T1000 (cell line): Measurements from ENCODE around the gene LCLAT1.
"Not testable (repeated sequence)": the region's sequence is repeated elsewhere in the genome, so short reads cannot be mapped to it uniquely, and the experiment has no call there.

Source experiments
- DNase-seq: peaks from one replicate; lab custom pipeline; 2025; ENCODE audit warnings: mixed read lengths; lab: John Stamatoyannopoulos, UW

Gene LCLAT1

GRCh38 chr2:30487603-30488002 is 40.6 kb downstream of the LCLAT1 start:
- no peak for DNase-seq

- DNase-seq = no peak
These were observed 41.1 kb downstream of the LCLAT1 start for GRCh38 chr2:30488012-30488659.

GRCh38 chr2:30491225-30491624 is 44.2 kb downstream of the LCLAT1 start:
- no peak for DNase-seq

DNA sequence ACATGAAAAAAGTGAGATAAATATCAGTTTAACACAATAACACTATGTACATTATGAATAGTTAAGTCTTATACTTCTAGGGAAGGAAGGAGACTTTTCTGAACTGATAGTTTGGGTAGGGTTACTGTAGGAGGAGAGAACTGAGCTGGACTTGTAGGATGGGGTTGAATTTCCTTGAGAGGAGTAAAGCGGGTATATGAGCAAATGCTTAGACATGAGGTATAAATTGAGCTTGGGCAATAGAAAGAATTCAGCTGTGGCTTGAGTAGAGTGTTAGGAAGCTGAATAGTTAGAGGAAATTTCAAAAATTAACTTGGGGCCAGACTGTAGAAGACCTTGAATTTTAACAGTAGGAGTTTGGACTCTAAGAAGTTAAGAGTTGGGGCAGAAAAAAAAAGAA is 45.1 kb downstream of the LCLAT1 start:
- no peak for DNase-seq

- no peak for DNase-seq
These were observed 45.6 kb downstream of the LCLAT1 start for GRCh38 chr2:30492619-30493018.

GRCh38 chr2:30493440-30493839 is 46.4 kb downstream of the LCLAT1 start:
- DNase-seq = no peak

DNA sequence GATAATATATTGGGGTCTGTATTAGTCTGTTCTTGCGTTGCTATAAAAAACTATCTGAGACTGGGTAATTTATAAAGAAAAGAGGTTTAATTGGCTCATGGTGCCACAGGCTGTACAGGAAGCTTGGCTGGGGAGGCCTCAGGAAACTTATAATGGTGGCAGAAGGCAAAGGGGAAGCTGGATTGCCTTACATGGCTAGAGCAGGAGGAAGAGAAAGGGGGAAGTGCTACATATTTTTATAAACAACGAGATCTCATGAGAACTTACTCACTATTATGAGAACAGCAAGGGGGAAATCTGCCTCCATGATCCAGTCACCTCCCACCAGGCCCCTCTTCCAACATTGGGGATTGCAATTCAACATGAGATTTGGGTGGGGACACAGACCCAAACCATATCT is 48.9 kb downstream of the LCLAT1 start:
- DNase-seq = not testable (repeated sequence)

DNA sequence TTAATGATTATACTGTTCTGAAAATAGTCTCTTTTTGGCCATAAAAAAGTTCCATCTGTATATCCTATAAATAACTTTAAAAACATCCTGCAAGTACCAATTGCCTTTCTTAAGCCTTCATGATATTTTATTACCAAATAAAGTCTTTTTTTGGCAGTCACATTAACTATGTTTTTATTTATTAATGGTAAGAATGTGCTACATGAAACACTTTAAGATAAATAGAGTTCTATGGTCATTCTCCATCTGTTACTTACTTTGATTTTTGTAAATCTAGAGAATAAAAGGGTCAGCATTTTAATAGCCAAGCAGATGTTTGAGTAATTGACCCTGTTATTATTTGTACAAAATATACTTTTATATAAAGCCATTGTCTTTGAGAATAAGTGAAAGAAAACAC is 52.6 kb downstream of the LCLAT1 start:
- DNase-seq = no peak

DNA sequence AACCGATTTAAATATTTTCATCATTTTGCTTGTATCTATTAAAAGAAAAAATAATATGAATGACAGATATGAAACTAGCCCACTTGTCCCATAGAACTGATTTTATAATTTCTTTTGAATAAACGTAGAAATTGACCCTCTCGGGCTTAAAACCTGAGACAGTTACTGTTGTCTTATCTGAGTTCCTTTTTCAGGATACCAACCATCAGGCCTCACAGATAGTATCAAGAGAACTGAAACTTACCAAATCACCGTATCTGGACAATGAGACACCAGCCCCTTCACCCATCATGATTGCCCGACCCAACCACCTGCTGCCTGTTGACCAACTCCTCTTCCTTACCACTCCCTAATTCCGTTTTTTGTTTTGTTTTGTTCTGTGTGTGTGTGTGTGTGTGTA is 53.7 kb downstream of the LCLAT1 start:
- no peak for DNase-seq

- no peak for DNase-seq
These were observed 55.3 kb downstream of the LCLAT1 start for GRCh38 chr2:30502310-30502709.

DNA sequence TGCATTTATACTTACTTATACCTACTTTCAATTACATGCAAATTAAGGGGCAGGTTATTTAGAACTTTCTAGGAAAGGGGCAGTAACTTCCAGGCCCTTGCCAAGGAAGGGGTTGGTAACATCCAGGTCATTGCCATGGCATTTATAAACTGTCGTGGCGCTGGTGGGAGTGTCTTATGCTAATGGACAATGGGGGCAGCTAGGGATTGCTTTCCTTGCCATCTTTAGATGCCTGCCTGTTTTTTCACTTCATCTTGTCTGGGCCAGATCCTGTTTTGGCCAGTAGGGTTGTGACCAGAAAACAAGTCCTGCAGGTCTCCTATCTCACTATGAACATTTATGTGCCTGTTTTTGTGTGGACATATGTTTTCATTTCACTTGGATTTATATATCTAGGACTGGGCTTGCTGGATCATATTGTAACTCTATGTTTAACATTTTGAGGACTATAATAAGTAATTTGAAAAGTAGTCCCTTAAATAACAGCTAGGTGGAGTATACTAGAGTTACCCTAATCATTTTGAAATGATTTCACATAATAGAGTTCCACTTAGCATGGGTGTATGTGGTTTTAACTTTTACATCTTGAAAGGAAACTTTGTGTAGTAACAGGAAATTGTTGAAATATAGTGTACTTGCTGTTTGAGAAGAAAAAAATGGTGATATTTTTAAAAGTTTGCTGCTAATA is 56.1 kb downstream of the LCLAT1 start:
- no peak for DNase-seq

- DNase-seq = no peak
These were observed 56.6 kb downstream of the LCLAT1 start for GRCh38 chr2:30503695-30504052.

GRCh38 chr2:30504731-30505130 is 57.7 kb downstream of the LCLAT1 start:
- DNase-seq = no peak

GRCh38 chr2:30505500-30506180 is 58.6 kb downstream of the LCLAT1 start:
- DNase-seq = no peak

DNA sequence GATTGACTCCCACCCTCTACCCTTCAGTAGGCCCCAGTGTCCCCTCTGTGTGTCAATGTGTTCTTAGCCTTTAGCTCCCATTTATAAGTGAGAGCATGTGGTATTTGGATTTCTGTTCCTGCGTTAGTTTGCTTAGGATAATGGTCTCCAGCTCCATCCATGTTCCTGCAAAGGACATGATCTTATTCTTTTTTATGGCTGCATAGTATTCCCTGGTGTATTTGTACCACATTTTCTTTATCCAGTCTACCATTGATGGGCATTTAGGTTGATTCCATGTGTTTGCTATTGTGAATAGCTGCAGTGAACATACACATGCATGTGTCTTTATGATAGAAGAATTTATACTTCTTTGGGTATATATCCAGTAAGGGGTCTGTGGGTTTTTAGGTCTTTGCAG is 60.4 kb downstream of the LCLAT1 start:
- not testable (repeated sequence) for DNase-seq

DNA sequence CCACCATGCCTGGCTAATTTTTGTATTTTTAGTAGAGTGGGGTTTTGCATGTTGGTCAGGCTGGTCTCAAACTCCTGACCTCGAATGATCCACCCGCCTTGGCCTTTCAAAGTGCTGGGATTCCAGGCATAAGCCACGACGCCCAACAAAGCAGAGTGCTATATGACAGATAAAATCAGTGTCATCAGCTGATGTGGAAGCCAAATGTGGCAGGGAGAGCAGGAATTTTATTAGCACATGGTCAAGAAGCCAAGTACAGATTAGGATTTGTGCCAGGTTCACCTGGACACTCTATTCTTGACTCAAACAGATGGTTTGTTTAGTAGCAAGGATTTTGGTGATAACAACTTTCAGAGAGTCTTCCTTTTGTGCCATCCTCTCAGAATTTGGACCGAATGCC is 62.7 kb downstream of the LCLAT1 start:
- no peak for DNase-seq

GRCh38 chr2:30510409-30510808 is 63.4 kb downstream of the LCLAT1 start:
- no peak for DNase-seq

DNA sequence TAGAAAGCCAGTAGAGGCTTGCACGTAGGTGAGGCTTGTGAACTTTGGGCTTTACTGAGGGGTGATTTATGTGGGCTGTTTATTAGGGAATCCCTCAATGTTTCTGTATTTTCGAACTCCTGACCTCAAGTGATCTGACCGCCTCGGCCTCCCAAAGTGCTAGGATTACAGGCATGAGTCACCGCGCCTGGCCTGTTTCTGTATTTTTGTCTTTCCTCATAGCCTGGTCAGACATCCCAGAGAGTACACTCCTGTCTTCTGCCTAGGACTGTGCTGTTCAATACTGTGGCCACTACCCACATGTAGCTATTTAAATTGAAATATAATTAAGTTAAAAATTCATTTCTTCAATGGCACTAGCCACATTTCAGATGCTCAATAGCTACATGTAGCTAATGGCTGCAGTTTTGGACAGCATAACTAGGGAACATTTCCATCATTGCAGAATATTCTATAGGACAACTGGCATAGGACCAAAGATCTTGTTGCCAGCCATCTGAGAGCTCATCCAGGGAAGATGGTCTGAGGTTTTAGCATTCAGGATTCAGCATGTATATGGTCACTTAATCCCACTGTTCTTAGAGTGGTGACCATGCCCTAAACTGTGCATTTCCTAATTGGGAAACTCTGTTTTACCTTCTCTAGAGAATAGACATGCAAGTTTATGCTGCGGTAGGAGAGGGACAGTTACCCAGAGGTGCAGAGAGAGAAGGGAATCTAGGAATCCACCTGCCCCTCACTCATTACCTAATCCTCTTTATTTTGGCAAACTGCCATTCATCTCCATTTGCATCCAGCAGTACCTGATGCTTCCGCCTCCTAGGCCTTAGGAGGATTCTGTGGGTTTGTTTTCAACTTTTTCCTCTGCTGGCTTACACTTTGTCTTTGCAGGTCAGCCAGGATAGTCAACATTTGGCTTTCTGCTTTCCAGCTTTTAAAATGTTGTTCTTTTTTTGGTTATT is 64.4 kb downstream of the LCLAT1 start:
- DNase-seq = peak; percentile 37

DNA sequence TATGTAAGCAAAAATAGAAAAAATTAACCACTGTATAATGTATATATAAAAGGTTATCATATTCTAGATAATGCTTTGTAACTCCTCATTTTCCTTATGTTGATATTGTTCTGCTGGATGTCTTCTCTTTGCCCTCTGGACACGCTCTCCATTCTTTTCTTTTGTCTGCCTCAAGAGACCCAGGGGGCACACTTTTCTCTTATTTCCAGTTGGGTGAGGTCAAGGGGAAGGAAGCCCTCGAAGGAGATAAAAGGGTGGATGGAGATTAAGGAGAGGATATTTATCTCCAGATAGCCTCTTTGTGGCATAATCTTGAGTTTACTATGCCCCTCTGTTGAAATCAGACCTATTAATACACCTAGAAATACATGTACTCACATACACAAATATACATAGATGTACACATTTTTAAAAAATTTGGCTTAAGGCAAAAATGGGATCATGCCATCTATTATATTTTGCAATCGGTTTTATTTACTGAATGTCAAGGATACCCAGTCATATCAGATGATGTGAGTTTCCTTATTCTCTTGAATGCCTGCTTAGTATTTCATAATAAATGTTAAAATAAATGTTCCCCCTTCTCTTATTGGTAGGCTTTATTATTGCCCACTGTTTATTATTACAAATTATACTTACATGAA is 65.3 kb downstream of the LCLAT1 start:
- no peak for DNase-seq

GRCh38 chr2:30513649-30514048 is 66.6 kb downstream of the LCLAT1 start:
- not testable (repeated sequence) for DNase-seq

GRCh38 chr2:30514134-30514847 is 67.2 kb downstream of the LCLAT1 start:
- no peak for DNase-seq
